AG10803 (cell line): ENCODE measurements around the gene PLCB1.
A peak's percentile ranks its signal among the peaks of the same experiment; 100 is the strongest.

Experiments used
- DNase-seq: peaks from one replicate; pipeline ENCODE4 v3.0.0; 2010; ENCODE audit warnings: low read depth
- H3K4me3 ChIP-seq: 2 replicates; pipeline ENCODE4 v1.5.1; 2011; ENCODE audit warnings: mild to moderate bottlenecking, low read length, control low read depth
- CTCF ChIP-seq: conservative IDR thresholded peaks from 2 replicates; pipeline ENCODE4 v1.5.1; 2011; ENCODE audit warnings: mild to moderate bottlenecking, low read length, control low read depth, inconsistent platforms

PLCB1 gene

DNA sequence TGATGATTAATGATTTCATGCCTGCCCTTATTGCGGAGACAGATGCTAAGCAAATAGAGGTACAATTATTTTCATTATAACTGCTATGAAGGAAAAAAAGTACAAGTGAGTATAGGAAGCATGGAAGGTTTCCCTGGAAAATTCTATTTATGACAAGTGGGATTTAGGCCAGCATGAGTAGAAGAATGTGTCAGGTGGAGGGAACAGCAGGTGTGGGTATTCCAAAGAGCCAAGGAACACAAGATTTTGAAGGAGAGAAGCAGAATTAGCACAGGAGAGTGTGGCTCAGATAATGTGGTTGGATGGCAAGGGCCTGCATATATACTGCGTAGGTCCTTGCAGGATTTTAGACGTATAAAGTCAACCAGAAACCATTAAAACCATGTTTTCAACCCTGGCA, 11.4 kb downstream of the PLCB1 start:
- H3K4me3 ChIP-seq: no peak overlapping the region
- TF ChIP-seq CTCF: no peak
- no peak for DNase-seq

- no peak for TF ChIP-seq CTCF
Observed at GRCh38 chr20:8144282-8145245, 12.5 kb downstream of the PLCB1 start.

DNA sequence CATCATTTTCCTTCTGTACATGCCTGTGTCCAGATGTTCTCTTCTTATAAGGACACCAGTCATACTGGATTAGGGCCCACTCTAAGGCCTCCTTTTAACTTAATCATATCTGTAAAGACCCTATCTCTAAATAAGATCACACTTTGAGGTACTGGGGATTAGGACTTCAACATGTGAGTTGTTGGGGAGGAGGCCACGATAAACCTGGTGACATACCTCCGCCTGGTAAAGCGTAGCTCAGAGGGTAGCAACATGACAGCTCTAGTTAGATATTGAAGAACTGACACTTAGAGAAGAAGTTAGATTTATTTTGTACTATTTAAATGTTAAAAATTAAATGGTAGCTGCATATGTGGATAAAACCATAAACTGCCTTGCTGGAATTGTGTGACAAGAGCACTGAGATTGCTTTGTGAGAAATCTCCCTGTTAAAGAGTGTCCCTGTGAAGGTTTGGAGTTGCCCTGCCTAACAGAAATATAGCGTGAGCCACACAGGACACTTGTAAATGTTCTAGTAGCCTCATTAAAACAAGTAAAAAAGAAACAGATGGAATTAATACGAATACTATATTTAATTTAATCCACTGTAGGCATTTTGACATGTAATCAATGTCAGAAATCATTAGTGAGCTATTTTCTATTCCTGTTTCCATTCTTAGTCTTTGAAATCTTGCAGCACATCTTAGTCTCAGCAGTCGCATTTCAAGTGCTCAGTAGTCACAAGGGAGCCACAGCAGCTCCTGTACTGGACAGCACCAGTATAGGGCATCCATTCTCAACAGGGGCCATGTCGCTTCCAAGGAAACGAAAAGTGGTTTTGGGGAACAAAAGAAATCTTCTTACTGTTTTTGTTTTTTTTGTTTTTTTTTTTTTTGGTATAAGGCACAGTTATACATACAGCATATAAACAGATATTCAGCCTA, 13.4 kb downstream of the PLCB1 start:
- DNase-seq: no peak
- no peak overlapping the region for H3K4me3 ChIP-seq
- TF ChIP-seq CTCF: no peak

More at GRCh38 chr20:8144282-8145245, 12.5 kb downstream of the PLCB1 start:
- DNase-seq: peak; percentile 93
- no peak overlapping the region for H3K4me3 ChIP-seq

- no peak for TF ChIP-seq CTCF
- DNase-seq: no peak
- H3K4me3 ChIP-seq: no peak overlapping the region
Observed at GRCh38 chr20:8147476-8147875, 15.4 kb downstream of the PLCB1 start.

DNA sequence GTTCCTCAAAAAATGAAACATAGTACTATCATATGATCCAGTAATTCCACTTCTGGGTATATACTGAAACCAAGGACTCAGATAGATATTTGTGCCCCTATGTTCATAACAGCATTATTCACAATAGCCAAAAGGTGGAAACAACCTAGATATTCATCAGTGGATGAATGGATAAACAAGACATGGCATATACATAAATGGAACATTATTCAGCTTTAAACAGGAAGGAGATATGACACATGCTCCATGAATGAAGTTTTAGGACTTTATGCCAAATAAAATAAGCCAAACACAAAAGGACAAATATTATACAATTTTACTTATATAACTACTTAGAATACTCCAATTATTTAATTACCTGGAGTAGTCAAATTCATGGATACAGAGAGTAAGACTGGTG, 16.4 kb downstream of the PLCB1 start:
- no peak for TF ChIP-seq CTCF
- no peak overlapping the region for H3K4me3 ChIP-seq
- DNase-seq: no peak

GRCh38 chr20:8150591-8150990, 18.5 kb downstream of the PLCB1 start:
- H3K4me3 ChIP-seq: no peak overlapping the region
- peak; percentile 60 for DNase-seq
- TF ChIP-seq CTCF: no peak
